HG03025 (cell line): Measurements from ENCODE around the gene SCGB1C1.
"Not testable (repeated sequence)": the region's sequence is repeated elsewhere in the genome, so short reads cannot be mapped to it uniquely, and the experiment has no call there.

Experiments used
- ATAC-seq: cut with Tn5 transposase; IDR thresholded peaks from one replicate; pipeline ENCODE4 v1.9.1; 2021; ENCODE audit warnings: mild to moderate bottlenecking, moderate library complexity; ENCODE audit not compliant: unreplicated experiment, low FRiP score

SCGB1C1 gene

GRCh38 chr11:216081-216974, 23.4 kb downstream of the SCGB1C1 start:
- no peak for ATAC-seq

- ATAC-seq = no peak
Observed at GRCh38 chr11:217704-218103, 24.8 kb downstream of the SCGB1C1 start.

GRCh38 chr11:218815-219593, 26.1 kb downstream of the SCGB1C1 start:
- ATAC-seq = no peak

- ATAC-seq = not testable (repeated sequence)
Observed at GRCh38 chr11:220641-221215, 27.9 kb downstream of the SCGB1C1 start.

- ATAC-seq = no peak
Observed at GRCh38 chr11:221539-221938, 28.7 kb downstream of the SCGB1C1 start.

- ATAC-seq = no peak
Observed at GRCh38 chr11:221998-222789, 29.3 kb downstream of the SCGB1C1 start.

- ATAC-seq = no peak
Observed at GRCh38 chr11:223026-223789, 30.3 kb downstream of the SCGB1C1 start.

GRCh38 chr11:223884-224283, 31.0 kb downstream of the SCGB1C1 start:
- no peak for ATAC-seq

- ATAC-seq = no peak
Observed at GRCh38 chr11:224424-224823, 31.5 kb downstream of the SCGB1C1 start.

- no peak for ATAC-seq
Observed at GRCh38 chr11:225734-226453, 33.0 kb downstream of the SCGB1C1 start.

- ATAC-seq = no peak
Observed at GRCh38 chr11:227824-228379, 35.0 kb downstream of the SCGB1C1 start.

GRCh38 chr11:230431-230830, 37.6 kb downstream of the SCGB1C1 start:
- no peak for ATAC-seq

GRCh38 chr11:232783-233565, 40.1 kb downstream of the SCGB1C1 start:
- no peak for ATAC-seq

GRCh38 chr11:235180-235579, 42.3 kb downstream of the SCGB1C1 start:
- no peak for ATAC-seq

- no peak for ATAC-seq
Observed at GRCh38 chr11:235609-235996, 42.7 kb downstream of the SCGB1C1 start.

- peak; percentile 52 for ATAC-seq
Observed at GRCh38 chr11:235997-236773, 43.3 kb downstream of the SCGB1C1 start, which contains the start of gene SIRT3. Gene SIRT3, minus strand, starts transcription at chr11:236342. Its CDS starts 14 bp downstream, at chr11:236328.
